Upper lobe of left lung (tissue), 4 donors: ENCODE results near the gene BAAT.

Experiments
- EP300 ChIP-seq, 4 donors: sonication (generic); formaldehyde crosslinking; IDR thresholded peaks; one replicate each; pipeline ENCODE4 v1.5.1; 2017; ENCODE audit warnings: antibody characterized with exemption in 4 of 4, control low read depth in 2 of 4
- POLR2A ChIP-seq, 4 donors: fragments of 450-650 bp; IDR thresholded peaks; one replicate each; pipeline ENCODE4 v1.5.1; 2016 to 2017; ENCODE audit warnings: antibody characterized with exemption in 4 of 4, mild to moderate bottlenecking in 2 of 4
- POLR2AphosphoS5 ChIP-seq, 2 donors: sonication (generic); formaldehyde crosslinking; IDR thresholded peaks; one replicate each; pipeline ENCODE4 v1.5.1; 2017; ENCODE audit warnings: antibody characterized with exemption in 2 of 2
- TF ChIP-seq, protein P1 (sequence below), 6 experiments: fragments of 450-650 bp in 4 of 6; fragments of 200-600 bp in 2 of 6; sonication (generic) in 2 of 6; IDR thresholded peaks; one replicate each; pipeline ENCODE4 v1.5.1; 2016 to 2019; ENCODE audit warnings: antibody characterized with exemption in 6 of 6

DNA sequence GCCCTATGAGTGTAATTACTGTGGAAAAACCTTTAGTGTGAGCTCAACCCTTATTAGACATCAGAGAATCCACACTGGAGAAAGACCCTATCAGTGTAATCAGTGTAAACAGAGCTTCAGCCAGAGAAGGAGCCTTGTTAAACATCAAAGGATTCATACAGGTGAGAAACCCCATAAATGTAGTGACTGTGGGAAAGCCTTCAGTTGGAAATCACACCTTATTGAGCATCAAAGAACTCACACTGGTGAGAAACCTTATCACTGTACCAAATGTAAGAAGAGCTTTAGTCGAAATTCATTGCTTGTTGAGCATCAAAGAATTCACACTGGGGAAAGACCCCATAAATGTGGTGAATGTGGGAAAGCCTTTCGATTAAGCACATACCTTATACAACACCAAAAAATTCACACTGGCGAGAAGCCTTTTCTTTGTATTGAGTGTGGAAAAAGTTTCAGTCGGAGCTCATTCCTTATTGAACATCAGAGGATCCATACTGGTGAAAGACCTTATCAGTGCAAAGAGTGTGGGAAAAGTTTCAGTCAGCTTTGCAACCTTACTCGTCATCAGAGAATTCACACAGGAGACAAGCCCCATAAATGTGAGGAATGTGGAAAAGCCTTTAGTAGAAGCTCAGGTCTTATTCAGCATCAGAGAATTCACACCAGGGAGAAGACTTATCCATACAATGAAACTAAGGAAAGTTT is 23.7 kb upstream of the BAAT start:
- TF ChIP-seq, protein P1, sequence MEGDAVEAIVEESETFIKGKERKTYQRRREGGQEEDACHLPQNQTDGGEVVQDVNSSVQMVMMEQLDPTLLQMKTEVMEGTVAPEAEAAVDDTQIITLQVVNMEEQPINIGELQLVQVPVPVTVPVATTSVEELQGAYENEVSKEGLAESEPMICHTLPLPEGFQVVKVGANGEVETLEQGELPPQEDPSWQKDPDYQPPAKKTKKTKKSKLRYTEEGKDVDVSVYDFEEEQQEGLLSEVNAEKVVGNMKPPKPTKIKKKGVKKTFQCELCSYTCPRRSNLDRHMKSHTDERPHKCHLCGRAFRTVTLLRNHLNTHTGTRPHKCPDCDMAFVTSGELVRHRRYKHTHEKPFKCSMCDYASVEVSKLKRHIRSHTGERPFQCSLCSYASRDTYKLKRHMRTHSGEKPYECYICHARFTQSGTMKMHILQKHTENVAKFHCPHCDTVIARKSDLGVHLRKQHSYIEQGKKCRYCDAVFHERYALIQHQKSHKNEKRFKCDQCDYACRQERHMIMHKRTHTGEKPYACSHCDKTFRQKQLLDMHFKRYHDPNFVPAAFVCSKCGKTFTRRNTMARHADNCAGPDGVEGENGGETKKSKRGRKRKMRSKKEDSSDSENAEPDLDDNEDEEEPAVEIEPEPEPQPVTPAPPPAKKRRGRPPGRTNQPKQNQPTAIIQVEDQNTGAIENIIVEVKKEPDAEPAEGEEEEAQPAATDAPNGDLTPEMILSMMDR (IDR thresholded peaks at IDR 0.05) = no peak
- TF ChIP-seq POLR2AphosphoS5 (IDR thresholded peaks at IDR 0.05) (no peak), POLR2A (IDR thresholded peaks at IDR 0.05) (no peak), EP300 (IDR thresholded peaks at IDR 0.05) (no peak)
